LoVo (cell line): ENCODE results near the gene ADGRB2.

Experiments used
- DNase-seq: peaks from one replicate; pipeline ENCODE4 v3.0.0-alpha.2; 2016; ENCODE audit warnings: low spot score

ADGRB2 gene

GRCh38 chr1:31677401-31677800, 86.7 kb downstream of the ADGRB2 start:
- DNase-seq: no peak
